ENCODE measurements around the gene NHLRC4.

- TF ChIP-seq CTCF (optimal IDR thresholded peaks at IDR 0.05 in 1 of 3, IDR thresholded peaks at IDR 0.05 in 1 of 3, conservative IDR thresholded peaks at IDR 0.05 in 1 of 3; ENCODE audit: extremely low read depth in 1 of 3, insufficient read depth in 2 of 3, low read length in 3 of 3) (peak in 1 of 3 experiments; percentile 11), EZH2 (IDR thresholded peaks at IDR 0.05; ENCODE audit: low read length) (no peak)
Observed at GRCh38 chr16:537415-538335, 29.1 kb upstream of the NHLRC4 start.
